GM18505 (cell line): Measurements from ENCODE around the gene CENPP.

Experiments used
- ATAC-seq: cut with Tn5 transposase; IDR thresholded peaks from one replicate; pipeline ENCODE4 v1.9.1; 2021; ENCODE audit not compliant: unreplicated experiment
- POLR2A ChIP-seq: IDR thresholded peaks from 4 replicates; pipeline ENCODE4 v1.6.1; 2011; ENCODE audit warnings: borderline replicate concordance; ENCODE audit not compliant: insufficient read depth, insufficient read length; ENCODE audit errors: extremely low read depth

CENPP gene

DNA sequence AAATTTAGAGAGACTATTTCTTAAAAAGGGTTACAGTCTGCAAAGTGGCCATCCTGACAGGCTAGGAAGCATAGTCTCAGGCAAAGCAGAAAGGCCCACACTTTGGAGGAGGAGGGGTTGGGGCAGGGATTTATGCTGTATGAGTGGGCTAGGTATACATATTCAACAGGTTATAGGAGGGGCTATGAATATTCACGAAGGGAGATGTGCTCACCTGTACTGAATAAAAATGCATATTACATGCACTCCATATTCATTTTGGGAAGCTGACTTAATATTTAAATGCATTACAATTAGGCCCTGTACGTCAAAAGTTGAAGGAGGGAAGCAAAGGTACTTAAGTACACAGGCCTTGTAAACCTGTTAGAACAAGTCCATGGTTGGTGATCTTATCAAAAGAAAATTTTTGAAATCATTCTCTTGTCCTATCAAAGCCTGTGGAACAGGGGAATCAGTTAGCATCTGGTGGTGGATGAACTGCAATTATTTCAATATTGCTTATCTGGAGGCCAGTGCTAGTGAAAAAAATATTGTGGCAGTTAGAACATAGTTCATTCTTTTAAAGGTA, 1.6 kb downstream of the CENPP start:
- no peak for TF ChIP-seq POLR2A
- ATAC-seq = no peak

- ATAC-seq = no peak
- no peak for TF ChIP-seq POLR2A
These were observed 2.5 kb downstream of the CENPP start for GRCh38 chr9:92328225-92328624.

DNA sequence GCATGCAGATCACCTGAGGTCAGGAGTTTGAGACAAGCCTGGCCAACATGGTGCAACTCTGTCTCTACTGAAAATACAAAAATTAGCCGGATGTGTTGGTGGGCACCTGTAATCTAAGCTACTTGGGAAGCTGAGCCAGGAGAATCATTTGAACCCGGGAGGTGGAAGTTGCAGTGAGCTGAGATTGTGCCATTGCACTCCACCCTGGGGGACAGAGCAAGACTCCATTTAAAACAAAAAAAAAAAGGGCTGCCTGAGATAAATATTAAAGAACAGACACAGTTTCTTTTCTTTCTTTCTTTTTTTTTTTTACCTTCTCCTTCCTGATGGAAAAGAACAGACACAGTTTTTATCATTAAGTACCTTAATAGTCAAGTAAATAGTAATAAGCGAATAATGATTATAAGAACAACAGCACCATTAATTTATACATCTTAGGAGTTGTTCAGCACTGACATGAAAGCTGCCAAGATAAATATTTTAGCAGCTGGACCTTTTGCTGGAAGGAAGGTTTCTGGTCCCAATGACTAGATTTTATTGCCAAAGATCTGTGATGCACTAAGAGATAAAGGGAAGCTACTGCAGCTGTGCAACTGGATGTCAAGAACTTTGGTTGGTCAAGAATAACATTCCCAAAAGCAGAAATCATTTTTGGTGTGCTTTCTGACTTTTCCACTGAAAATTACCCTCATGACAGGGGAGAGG, 7.0 kb downstream of the CENPP start:
- ATAC-seq = no peak

DNA sequence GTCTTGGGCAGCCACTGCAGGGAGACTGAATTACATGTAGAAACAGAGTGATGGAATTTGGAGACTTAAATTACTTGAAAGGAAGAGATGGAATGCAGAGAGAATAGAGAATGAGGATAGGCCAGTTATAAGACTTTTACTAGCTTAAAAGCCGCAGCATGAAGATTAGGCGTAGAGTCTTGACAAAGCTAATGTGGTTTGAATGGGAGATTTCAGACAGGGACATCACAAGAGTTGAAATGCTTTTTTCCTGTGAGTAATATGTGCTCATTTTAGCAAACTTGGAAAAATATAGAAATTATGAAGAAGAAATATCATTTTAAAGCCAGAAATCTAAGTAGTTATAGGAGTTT, 7.5 kb downstream of the CENPP start:
- no peak for ATAC-seq
- TF ChIP-seq POLR2A = no peak

More for the DNA sequence above, 7.0 kb downstream of the CENPP start:
- no peak for TF ChIP-seq POLR2A

DNA sequence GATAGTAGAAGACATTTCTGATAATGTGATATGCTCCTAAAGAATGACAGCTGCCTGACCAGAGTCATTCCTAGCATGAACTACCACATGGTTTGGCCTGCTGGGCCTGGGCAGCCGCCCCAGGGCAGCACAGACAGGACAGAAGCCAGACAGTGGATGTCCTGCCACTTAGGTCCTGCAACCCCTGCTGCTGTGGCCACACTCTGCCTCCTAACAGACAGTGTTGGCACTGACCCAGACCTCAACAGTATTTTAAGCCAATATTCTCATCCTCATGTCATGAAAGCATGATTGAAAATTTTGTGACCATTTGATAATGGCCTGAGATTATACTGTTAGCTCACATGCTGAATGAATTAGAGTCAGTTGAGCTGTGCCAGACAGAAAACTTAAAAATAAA, 15.8 kb downstream of the CENPP start:
- ATAC-seq = no peak
- no peak for TF ChIP-seq POLR2A

- no peak for ATAC-seq
- TF ChIP-seq POLR2A = no peak
These were observed 17.2 kb downstream of the CENPP start for GRCh38 chr9:92342825-92343488.

GRCh38 chr9:92345582-92345981, 19.8 kb downstream of the CENPP start:
- no peak for ATAC-seq
- TF ChIP-seq POLR2A = no peak

GRCh38 chr9:92349771-92350739, 24.3 kb downstream of the CENPP start:
- no peak for ATAC-seq
- TF ChIP-seq POLR2A = no peak

GRCh38 chr9:92350740-92351133, 25.0 kb downstream of the CENPP start:
- no peak for TF ChIP-seq POLR2A
- ATAC-seq = no peak

GRCh38 chr9:92353051-92353450, 27.3 kb downstream of the CENPP start:
- TF ChIP-seq POLR2A = no peak
- no peak for ATAC-seq

DNA sequence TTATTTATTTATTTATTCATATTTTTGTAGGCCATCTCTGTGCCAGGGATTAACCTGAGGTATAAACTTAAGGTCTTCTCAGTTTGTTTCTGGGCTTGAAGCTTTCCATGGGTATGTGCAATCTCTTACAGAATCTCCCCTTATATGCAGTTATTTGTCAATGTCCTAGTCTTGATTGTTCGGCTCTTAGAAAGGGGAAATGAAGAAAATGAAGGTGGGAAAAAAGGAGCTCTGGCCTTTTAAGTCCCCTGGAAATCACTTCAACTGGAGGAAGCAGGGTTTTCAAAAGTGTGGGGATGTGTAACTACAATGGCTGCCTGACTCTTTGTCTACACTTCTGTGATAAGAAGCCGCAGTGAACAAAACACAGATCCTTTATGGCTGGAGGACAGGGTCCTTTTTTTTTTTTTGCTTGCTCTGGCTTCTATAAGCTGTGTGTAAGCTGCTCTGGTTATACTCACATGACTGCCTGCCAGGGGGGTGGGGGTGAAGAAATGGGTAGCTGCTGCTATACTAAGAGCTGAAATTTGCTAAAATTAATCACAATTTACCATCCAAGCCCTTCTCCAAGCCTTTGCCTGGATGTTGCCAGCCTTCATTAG, 33.7 kb downstream of the CENPP start:
- no peak for ATAC-seq
- no peak for TF ChIP-seq POLR2A

GRCh38 chr9:92360083-92360482, 34.3 kb downstream of the CENPP start:
- ATAC-seq = peak; percentile 52
- TF ChIP-seq POLR2A = no peak

GRCh38 chr9:92369075-92369474, 43.3 kb downstream of the CENPP start:
- no peak for ATAC-seq
- TF ChIP-seq POLR2A = no peak

DNA sequence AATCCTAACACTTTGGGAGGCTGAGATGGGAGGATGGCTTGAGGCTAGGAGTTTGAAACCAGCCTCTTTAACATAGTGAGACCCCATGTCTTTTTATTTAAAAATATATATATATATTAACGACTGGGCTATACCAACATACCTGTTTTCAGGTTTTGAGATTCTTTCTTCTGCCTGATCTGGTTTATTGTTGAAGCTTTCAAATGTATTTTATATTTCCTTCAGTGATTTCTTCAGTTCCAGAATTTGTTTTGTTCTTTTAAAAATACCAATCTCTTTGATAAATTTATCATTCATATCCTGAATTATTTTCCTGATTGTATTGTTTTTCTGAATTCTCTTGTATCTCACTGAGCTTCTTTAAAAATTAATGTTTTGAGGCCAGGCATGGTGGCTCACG, 47.4 kb downstream of the CENPP start:
- ATAC-seq = no peak
- no peak for TF ChIP-seq POLR2A

GRCh38 chr9:92377876-92378275, 52.1 kb downstream of the CENPP start:
- no peak for ATAC-seq
- no peak for TF ChIP-seq POLR2A
